SK-MEL-5 (cell line): ENCODE measurements around the gene RAB40B. TPM values are rescaled to one million over a fixed set of nuclear protein-coding genes. Genes with fewer than 3 reads are reported as not detected.

ENCODE experiments used
- DNase-seq: peaks from one replicate; pipeline ENCODE4 v3.0.0-alpha.2; 2016; ENCODE audit warnings: low read depth, low spot score
- in situ Hi-C: cut with HindIII; loops from 2 replicates; pipeline ENCODE4 v1.10.0; 2016; ENCODE audit warnings: low sequenced_read_pairs, high pct_unique_total_duplicates, low pct_unique_long_range_greater_than_20kb
- small RNA-seq, 2 experiments: library from RNA; depleted of rRNA; stranded (forward); fragments of <200 nt; gene quantifications; one replicate each; pipeline ENCODE3, GENCODE V24; 2014
- total RNA-seq: library from RNA; depleted of rRNA; stranded (reverse); fragments of >200 nt; shearing (Covaris generic); gene quantifications from 2 replicates; pipeline ENCODE4 v1.2.3, GENCODE V29; 2014; rRNA removed

The RAB40B gene
- total RNA-seq, 1 experiment from 2014 or later, result 3.5 TPM

- DNase-seq, result no peak
- in situ Hi-C loops, result no loop called here
Observed at GRCh38 chr17:82614095-82614631, 84.3 kb downstream of the RAB40B start.

GRCh38 chr17:82613283-82614094 lies 85.0 kb downstream of the RAB40B start:
- no peak for DNase-seq
- in situ Hi-C loops, result no loop called here

- no peak for DNase-seq
- in situ Hi-C loops, result no loop called here
Observed at GRCh38 chr17:82611140-82612058, 87.1 kb downstream of the RAB40B start.

- no peak for DNase-seq
- in situ Hi-C loops, result no loop called here
Observed at GRCh38 chr17:82609655-82610054, 88.8 kb downstream of the RAB40B start.

GRCh38 chr17:82608816-82609215 lies 89.7 kb downstream of the RAB40B start:
- in situ Hi-C loops, result no loop called here

GRCh38 chr17:82605939-82606600 lies 92.4 kb downstream of the RAB40B start:
- in situ Hi-C loops, result no loop called here
- no peak for DNase-seq

More at GRCh38 chr17:82608816-82609215, 89.7 kb downstream of the RAB40B start:
- no peak for DNase-seq

Small RNA genes within 50 kb of the gene (small RNA-seq; reads per million reads assigned to genes)
- 0 reads per million in 2 experiments for gene MIR4525

Other genes with a start within 250 kb of the RAB40B start
- 27.3 and 30.3 TPM in 2 replicates for gene CYBC1, start 247.9 kb downstream of the RAB40B start, total RNA-seq
- 49.9 and 55.4 TPM in 2 replicates for gene NARF, start 240.0 kb downstream of the RAB40B start, total RNA-seq
- 33.0 and 33.6 TPM in 2 replicates for gene FOXK2, start 179.0 kb downstream of the RAB40B start, total RNA-seq
- gene WDR45B, start 50.3 kb downstream of the RAB40B start, total RNA-seq, result 75.5 and 78.4 TPM in 2 replicates
- 19.8 and 22.1 TPM in 2 replicates for gene FN3KRP, start 18.0 kb upstream of the RAB40B start, total RNA-seq
- 1.1 and 1.7 TPM in 2 replicates for gene FN3K, start 36.9 kb upstream of the RAB40B start, total RNA-seq
- 13.6 and 23.5 TPM in 2 replicates for gene TBCD, start 53.4 kb upstream of the RAB40B start, total RNA-seq
- not detected in 2 replicates for gene ZNF750, start 141.3 kb upstream of the RAB40B start, total RNA-seq